HG02852 (cell line): ENCODE data around the gene EPS8.
"Not testable (repeated sequence)": the region's sequence is repeated elsewhere in the genome, so short reads cannot be mapped to it uniquely, and the experiment has no call there.

Experiments
- ATAC-seq: cut with Tn5 transposase; IDR thresholded peaks from one replicate; pipeline ENCODE4 v1.9.1; 2021; ENCODE audit warnings: mild to moderate bottlenecking, moderate library complexity; ENCODE audit not compliant: unreplicated experiment

EPS8 gene

DNA sequence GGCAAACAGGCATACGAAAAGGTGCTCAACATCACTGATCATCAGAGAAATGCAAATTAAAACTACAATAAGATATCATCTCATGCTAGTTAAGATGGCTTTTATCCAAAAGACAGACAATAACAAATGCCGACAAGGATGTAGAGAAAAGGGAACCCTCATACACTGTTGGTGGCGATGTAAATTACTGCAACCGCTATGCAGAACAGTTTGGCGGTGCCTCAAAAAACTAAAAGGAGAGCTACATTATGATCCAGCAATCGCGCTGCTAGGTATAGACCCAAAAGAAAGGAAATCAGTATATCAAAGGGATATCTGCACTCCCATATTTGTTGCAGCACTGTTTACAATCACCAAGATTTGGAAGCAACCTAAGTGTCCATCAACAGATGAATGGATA is 27.0 kb downstream of the EPS8 start:
- ATAC-seq, result not testable (repeated sequence)

DNA sequence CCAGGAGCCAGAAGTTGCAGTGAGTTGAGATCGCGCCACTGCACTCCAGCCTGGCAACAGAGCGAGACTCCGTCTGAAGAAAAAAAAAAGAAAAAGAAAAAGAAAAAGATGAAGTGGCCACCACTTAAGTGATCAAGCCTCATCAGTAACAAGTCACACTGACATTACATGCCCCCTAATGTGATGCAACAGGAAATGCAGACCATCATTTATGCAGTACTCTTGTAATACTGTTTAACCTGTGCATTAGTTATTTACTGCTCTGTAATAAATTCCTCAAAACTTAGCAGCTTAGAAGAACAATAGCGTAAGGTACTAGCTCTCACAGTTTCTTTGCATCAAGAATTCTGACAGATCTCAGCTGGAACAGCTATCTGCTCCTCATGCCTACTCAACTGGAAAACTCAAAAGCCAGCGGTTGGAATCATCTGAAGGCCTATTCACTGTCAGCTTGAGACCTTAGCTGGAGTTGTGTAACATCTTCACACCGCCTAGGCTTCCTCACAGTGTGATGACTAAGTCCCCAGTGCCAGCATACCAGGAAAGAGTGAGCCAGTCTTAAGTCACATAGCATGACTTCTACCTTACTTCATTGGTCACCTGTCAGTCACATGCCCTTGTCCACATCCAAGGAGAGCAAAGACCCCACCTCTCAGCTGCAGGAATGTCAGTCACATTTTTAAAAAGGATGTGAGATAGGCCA is 31.5 kb downstream of the EPS8 start:
- no peak for ATAC-seq

DNA sequence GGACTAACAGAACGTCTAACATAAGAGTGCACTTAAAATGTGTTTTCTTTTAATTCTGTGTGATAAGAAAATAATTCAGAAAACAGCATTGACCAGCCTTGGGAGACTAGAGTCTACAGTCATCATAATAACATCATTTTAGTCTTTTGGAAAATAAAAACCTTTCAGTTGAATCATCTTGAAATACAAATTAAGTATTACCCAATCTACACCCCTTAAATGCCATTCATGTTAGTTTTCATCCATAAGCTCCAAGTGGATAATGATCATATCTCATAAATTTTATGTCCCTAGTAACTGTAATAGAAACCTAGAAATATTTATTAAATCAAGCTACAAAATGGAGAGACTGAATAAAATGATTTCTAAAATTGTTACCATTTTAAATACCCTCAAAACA is 32.4 kb downstream of the EPS8 start:
- ATAC-seq, result no peak

DNA sequence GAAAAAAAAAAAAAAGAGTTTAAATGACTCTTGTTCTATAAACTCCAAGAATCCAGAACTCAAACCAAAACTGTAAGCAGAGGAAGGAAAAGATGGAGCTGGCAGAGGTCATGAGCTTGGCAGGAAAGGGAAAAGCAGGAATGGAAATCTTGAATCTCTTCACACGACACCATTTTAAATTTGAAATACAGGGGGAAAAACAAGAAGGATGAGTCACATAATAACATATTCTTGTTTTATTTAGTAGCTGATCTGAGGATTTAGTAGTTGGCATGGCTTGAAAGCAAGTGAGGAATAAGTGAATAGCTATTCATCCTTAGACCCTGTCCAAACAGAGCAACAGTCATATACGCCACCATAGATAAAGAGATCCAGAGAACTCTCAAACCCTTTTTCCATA is 35.0 kb downstream of the EPS8 start:
- ATAC-seq, result no peak

DNA sequence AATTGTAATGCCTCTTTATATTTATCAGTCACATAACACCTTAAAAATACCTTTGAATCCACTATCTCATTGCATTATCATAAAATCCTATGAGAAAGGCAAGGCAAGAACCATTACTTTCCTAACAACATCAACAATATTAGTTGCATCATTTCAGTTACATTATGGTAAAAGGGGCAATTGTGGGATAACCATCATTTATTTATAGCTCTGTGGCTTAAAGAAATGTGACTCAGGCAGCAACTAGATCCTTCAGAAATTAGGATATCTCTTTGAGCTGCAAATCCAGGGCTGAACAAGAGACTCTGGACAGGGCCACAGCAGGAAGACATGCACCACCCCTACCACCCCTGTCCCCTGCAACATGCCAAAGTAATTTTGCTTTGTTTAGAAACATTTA is 36.4 kb downstream of the EPS8 start:
- no peak for ATAC-seq

DNA sequence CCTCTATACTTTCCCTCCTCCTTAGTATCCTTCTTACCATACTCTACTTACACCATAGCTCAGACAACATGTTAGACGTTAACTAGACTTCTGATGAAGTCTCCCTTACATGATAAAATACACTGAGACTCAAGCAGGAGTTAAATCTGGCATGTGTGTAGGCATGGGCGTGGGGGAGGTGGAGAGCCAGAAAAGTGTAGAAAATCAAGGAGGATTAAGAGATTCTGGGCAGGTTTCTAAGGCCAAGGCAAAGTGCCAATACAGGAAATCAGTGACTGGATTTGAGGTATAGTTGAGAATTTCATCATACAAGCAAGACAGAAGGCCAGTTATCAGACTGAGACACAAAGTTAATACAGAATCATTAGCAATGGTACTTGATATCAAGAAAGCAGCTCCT is 37.4 kb downstream of the EPS8 start:
- no peak for ATAC-seq

DNA sequence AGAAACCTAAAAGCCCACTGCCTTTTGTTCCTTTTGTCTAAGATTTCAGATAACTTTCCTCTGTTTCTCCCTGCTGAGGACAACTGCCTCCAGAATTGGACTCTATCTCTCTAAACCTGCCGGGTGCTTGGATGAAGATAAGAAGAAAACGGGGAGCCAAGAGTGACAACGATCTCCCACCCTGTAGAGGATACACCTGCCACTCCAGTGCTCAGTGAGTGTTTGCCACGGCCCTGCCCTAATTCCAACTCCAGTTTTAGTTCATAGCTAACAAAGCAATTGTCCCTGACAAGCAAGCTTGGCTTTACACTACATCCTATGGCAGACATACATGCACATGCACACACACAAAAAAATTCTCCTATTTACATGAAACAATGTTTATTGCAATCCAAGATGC is 39.3 kb downstream of the EPS8 start:
- no peak for ATAC-seq

DNA sequence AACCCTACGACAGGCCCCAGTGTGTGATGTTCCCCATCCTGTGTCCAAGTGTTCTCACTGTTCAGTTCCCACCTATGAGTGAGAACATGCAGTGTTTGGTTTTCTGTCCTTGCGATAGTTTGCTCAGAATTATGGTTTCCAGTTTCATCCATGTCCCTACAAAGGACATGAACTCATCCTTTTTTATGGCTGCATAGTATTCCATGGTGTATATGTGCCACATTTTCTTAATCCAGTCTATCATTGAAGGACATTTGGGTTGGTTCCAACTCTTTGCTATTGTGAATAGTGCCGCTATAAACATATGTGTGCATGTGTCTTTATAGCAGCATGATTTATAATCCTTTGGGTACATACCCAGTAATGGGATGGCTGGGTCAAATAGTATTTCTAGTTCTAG is 47.3 kb downstream of the EPS8 start:
- ATAC-seq, result not testable (repeated sequence)

DNA sequence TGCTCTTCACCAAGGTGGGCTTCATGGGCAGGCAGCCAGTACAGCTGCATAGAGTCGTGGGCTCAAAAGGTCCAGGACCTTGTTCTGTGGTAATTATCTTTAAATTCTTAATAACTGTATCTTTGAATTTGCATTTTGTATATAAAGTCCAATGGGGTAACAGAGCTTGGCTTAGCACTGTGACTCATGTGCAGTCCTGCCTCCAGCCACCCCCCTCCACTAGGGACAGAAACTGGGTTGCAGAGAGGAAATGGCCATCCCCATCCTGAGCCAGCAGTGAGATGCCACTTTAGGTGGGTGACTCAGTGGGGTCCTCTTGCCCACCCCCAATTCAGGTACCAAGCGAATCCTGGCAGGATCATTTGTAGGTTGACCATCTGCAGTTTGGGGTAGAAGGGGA is 48.1 kb downstream of the EPS8 start:
- ATAC-seq, result no peak

DNA sequence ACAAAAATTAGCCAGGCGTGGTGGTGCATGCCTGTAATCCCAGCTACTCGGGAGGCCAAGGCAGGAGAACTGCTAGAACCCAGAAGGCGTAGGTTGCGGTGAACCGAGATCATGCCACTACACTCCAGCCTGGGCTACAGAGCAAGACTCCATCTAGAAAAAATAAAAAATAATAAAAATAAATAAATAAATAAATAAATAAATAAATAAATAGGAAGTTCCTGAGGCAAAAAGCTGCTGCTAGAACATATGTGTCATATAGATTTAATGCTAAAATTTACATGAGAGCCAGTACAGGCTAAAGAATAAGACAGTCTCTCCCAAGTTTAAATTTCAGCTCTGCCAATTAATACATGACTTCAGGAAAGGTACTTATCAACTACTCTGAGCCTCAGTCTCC is 48.8 kb downstream of the EPS8 start:
- not testable (repeated sequence) for ATAC-seq

DNA sequence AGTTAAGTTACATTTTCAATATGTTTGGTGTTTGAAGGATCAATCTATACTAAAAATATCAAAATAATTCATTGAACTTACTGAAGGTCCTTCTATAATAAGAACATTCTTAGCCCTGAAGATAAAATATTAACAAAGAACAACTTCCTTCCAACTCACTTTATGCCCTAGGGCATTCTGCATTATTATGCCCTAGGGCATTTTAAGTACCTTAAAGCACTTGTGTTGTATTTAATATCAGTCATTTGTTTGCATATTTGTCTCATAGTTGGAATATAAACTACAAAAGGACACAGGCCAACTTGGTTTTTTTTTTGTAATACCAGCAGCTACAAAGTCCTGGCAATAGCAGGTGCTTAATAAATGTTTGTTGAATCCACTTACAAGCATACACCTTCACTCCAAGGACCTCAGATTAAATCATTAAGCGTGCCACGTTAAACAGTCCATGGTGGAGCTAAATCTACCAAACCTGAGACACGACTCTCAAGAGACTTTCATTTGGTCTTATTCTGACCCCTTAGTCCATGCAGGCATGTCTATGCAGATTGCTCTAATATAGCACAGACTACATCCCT is 50.7 kb downstream of the EPS8 start:
- ATAC-seq, result no peak

DNA sequence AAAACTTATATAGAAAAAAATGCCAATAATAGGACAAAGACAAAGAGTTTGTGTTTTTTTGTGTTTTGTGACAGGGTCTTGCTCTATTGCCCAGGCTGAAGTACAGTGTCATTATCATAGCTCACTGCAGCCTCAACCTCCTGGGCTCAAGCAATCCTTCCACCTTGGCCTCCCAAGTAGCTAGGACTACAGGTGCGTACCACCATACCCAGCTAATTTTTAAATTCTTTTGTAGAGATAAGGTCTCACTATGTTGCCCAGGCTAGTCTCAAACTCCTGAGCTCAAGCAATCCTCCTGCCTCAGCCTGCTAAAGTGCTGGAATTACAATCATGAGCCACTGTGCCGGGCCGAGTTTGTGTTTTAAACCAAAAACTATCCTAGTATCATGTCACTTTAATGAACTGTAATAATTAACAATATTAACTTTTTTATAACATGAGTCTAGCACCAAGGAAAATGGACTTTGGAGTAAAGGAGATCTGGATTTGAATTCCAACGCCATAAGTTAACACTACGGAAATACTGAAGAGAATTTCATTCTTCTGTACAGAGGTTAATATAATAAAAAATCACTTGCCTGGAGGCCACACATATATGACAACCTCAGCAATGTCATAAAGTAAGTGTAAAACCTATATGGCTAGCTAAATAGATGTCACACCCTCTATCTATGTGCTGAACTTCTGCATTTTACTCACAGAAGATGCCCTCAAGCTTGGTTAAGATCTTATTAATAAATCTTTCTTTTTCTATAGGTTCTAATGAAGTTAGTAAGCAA is 53.2 kb downstream of the EPS8 start:
- ATAC-seq, result no peak

DNA sequence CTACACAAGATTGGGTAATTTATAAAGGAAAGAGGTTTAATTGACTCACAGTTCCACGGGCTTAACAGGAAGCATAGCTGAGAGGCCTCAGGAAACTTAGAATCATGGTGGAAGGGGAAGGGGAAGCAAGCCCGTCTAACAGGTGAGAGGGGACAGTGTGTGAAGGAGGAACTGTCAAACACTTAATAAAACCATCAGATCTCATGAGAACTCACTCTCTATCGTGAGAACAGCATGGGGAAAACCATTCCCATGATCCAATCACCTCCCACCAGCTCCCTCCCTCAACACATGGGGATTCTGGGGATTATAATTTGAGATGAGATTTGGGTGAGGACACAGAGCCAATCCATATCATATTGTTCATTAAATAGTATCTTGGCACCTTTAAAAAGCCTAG is 56.1 kb downstream of the EPS8 start:
- no peak for ATAC-seq

DNA sequence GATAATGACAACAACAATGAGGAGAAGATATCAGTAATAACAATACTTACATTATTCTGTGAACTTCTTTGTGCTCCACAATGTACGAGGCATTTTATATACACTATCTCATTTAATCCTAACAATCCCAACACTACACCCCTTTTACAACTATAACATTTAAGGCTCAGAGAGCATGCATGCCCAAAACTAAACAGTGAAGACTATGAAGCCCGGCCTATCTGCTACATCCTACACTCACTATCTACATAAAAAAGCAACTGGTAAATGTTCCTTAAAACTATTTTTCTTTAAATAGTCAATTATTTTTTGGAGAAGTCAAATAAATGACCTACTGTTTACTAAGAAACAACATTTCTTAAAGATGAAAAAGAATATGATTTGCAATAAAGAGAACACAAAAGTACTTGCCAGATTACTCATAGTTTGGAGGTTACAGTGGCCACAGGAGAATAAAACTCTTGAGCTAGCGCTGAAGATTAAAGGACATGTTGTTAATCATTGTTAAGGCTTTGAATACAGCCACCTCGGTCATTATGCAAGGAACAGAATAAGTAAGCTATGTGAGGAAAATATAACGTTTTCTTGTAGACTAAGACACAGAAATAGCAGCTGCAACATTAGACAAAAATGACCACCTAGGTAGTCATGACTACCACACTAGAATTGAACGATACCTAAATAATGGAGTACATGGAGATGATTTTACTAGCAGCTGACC is 56.7 kb downstream of the EPS8 start:
- ATAC-seq, result no peak

DNA sequence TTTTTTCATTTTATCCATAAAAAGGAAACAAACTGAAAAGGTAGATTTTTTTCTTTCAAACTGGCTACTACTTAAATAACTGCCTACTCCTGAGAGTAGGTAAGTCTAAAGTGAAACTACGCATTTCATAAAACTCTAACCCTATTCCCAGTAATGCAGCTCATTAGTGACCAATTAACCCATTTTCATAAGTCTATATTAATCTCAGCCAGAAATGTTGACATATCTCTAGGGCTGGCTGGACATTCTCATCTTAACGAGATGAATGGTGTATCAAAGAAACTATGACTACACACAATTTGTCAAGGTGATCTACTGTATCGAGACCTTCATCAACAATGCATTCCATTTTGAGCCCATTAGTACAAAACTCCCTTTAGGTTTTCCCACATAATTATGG is 57.2 kb downstream of the EPS8 start:
- no peak for ATAC-seq

DNA sequence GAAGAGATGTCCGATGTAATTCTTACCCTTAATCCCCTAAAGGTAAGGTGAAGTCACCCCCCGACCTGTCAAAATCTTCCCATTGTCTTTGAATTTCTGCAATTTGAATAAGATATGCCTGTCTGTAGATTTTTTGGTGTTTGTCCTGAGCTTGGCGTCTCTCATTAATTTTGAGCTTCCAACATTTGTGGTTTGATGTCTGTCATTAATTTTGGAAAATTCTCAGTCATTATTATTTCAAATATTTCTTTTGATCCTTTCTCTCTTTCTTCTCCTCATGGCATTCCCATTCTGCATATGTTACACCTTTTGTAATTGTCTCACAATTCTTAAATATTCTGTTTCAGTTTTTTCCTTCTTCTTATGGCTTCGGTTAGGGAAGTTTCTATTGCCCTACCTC is 60.1 kb downstream of the EPS8 start:
- no peak for ATAC-seq

DNA sequence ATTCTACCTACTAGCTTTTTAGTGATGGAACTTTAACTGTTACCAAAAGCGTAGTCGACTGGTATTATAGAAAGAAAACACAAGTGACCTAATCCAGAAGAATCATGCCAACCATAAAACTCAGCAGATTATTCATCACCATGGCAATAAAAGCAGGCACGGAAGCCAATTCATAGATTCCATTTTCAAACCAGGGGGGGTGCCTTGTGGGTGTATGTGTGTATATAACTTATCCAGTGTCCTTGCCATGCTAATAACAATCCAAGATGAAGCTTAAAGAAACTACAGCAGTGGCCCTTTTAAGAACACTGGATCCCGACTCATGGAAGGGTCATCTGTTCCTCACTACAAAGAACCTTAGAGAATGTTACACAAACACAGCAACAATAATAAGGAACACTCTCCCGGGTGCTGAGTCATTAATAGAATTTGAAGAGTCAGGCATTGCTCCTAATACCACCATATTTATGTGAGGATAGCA is 61.0 kb downstream of the EPS8 start:
- ATAC-seq, result no peak

DNA sequence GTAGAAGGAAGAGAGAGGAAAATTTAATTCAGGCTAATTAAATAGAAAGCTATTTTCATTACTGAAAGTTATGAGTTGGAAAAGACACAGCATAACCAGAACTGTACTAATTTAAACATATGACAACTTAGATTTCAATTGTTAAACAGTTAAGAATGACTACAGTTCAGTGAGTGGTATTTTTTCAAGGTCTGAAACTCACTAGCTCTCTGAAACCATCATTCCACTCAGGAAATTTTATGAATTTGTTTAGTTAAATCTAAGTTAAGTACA is 62.4 kb downstream of the EPS8 start:
- ATAC-seq, result no peak

DNA sequence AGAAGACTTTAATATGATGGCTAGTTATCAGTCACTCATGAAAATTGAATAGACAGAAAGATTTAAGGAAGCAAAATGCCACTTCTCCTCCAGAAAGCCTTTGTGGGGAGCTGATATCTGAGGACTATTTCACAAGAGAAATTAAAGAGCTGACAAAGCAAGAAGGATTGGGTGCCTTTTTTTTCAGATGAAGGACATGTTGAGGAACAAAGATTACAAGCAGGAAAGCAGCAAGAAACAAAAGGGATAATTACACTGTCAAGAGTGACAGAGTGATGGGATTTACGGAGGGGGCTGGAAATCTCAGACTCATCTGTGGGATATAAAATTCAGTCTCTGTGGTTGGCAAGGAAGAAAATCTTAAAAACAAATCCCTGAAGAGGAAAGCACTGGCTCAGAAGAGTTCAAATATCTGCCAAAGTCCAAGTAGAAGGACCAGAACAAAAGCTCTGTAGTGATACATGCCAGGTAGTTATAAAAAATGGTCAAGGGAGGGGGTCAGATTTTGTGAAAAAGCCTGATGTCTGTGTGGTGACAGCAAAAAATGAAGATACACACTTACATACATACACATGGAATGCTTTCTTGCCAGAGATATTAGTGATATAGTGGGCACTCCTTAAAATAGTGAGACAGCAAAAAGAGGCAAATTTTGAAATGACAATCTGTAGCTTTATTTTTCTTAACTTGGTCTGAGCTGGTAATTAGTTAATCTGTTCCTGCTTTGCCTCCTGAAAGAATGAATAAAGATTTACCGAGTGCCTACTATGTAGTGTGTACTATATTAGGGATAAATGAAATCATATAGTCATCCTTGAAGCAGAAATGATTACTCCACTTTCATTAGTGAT is 62.9 kb downstream of the EPS8 start:
- ATAC-seq, result no peak

DNA sequence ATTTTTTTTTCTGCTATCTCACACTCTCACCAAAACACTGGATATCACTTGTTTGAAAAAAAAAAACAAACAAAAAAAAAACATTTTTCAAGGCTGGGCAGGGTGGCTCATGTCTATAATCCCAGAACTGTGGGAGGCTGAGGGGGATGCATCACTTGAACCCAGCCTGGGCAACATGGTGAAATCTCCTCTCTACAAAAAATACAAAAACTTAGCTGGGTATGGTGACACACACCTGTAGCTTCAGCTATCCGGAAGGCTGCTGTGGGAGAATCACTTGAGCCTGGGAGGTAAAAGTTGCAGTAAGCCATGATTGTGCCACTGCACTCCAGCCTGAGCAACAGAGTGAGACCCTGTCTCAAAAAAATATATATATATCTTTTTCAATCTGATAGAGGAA is 66.2 kb downstream of the EPS8 start:
- no peak for ATAC-seq
